Lower lobe of right lung (tissue), 2 donors: ENCODE results near the gene FAM136A. TPM values are rescaled to one million over a fixed set of nuclear protein-coding genes. Genes with fewer than 3 reads are reported as not detected.

Experiments
- ATAC-seq, 2 donors: fragments of 200-7000 bp; cut with Tn5 transposase; one replicate each; pipeline ENCODE4 v1.9.1; 2020 to 2022; ENCODE audit warnings: mild to moderate bottlenecking in 2 of 2, moderate library complexity in 2 of 2
- DNase-seq: peaks from one replicate; pipeline ENCODE4 v3.0.0-alpha.2; 2020
- H3K27ac ChIP-seq: fragments of 200-600 bp; one replicate; pipeline ENCODE4 v1.8.0; 2022
- H3K27me3 ChIP-seq: fragments of 200-600 bp; one replicate; pipeline ENCODE4 v1.8.0; 2022; ENCODE audit warnings: low read depth
- H3K36me3 ChIP-seq: fragments of 200-600 bp; one replicate; pipeline ENCODE4 v1.8.0; 2022; ENCODE audit warnings: mild to moderate bottlenecking
- H3K4me1 ChIP-seq: fragments of 200-600 bp; one replicate; pipeline ENCODE4 v1.8.0; 2022
- H3K4me3 ChIP-seq: fragments of 200-600 bp; one replicate; pipeline ENCODE4 v1.8.0; 2022; ENCODE audit warnings: mild to moderate bottlenecking
- H3K9me3 ChIP-seq: fragments of 200-600 bp; one replicate; pipeline ENCODE4 v1.8.0; 2022
- CTCF ChIP-seq: fragments of 200-600 bp; IDR thresholded peaks from one replicate; pipeline ENCODE4 v1.8.0; 2022; ENCODE audit warnings: antibody characterized with exemption, mild to moderate bottlenecking
- intact Hi-C: fragments of 100-400 bp; cut with DNase I; formaldehyde crosslinking; loops from one replicate; pipeline ENCODE4 v1.11.0; 2022
- long read RNA-seq: library from polyadenylated mRNA; unstranded; transcript quantifications from one replicate; pipeline ENCODE4 v2.0.0, GENCODE V29; 2021
- total RNA-seq: library from RNA; stranded (reverse); fragmentation: NEBNext Ultra II Directional; extraction: Animal tissue kit (Norgen Biotek cat#: 25700); gene quantifications from one replicate; pipeline ENCODE4 v1.2.1, GENCODE V29; 2021
- donor health status: DM: no; HTN: yes; CAD: no; lungs with severe emphysema.

The FAM136A gene
- 19.5 TPM for total RNA-seq
- long read RNA-seq, transcript FAM136A-205 (3 exons, 2,398 nt), result minor isoform, 8 of 59 reads
- long read RNA-seq, transcript FAM136A-201 (3 exons, 1,810 nt), result major isoform, 46 of 59 reads
- long read RNA-seq, partial matches to known transcripts, result 2 of 59 reads
- long read RNA-seq, other reads (novel, unspliced or antisense), result 3 of 59 reads

GRCh38 chr2:70301344-70302194 lies at the start of gene FAM136A:
Gene FAM136A (minus strand): TSS chr2:70302067. CDS start chr2:70302011, 56 bp downstream.
- intact Hi-C loops, result loop anchor here (10.0 kb wide), 1 partner anchor 313 kb away; no protein-coding TSS in a partner anchor
- peak; percentile 94 for TF ChIP-seq CTCF
- Histone ChIP-seq H3K9me3 (no peaks in the 10 kb centered on the region), H3K27ac (peak within 1 kb of the TSS; percentile 91), H3K4me1 (peaks cover 18% of the 10 kb centered on the region), H3K27me3 (no peaks in the 10 kb centered on the region), H3K4me3 (peak within 1 kb of the TSS; percentile 100), H3K36me3 (peaks cover 36% of the 10 kb centered on the region)
- ATAC-seq (peak; percentile 96 to 98), DNase-seq (peak; percentile 93)

- TF ChIP-seq CTCF, result no peak
- Histone ChIP-seq H3K36me3 (no peaks in the 10 kb centered on the region), H3K4me3 (no peak overlapping the region), H3K9me3 (no peaks in the 10 kb centered on the region), H3K27me3 (peaks cover 5% of the 10 kb centered on the region), H3K4me1 (no peaks in the 10 kb centered on the region), H3K27ac (no peak overlapping the region)
- ATAC-seq (no peak), DNase-seq (no peak)
- intact Hi-C loops, result no loop called here
Observed at GRCh38 chr2:70349921-70350685, 48.2 kb upstream of the FAM136A start.

DNA sequence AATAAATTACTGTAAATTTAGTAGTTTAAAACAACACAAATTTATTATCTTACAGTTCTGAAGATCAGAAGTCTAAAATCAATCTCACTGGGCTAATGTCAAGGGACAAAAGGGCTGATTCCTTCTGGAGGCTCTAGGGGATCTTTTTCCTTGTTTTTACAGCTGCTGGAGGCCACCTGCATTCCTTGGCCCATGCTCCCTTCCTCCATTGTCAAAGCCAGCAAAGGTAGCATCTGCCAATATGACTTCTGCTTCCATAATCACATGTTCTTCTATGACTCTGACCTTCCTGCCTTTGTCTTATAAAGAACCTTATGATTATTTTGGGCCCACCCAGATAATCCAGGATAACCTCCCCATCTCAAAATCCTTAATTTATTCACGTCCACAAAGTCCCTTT lies 46.0 kb upstream of the FAM136A start:
- no peak for DNase-seq
- no peak for TF ChIP-seq CTCF
- intact Hi-C loops, result no loop called here

GRCh38 chr2:70344195-70344594 lies 42.3 kb upstream of the FAM136A start:
- no peak for TF ChIP-seq CTCF
- H3K36me3 ChIP-seq, result no peaks in the 10 kb centered on the region
- intact Hi-C loops, result no loop called here
- H3K27ac ChIP-seq, result no peak overlapping the region
- H3K27me3 ChIP-seq, result peaks cover 5% of the 10 kb centered on the region
- H3K4me1 ChIP-seq, result no peaks in the 10 kb centered on the region
- no peak for DNase-seq
- no peaks in the 10 kb centered on the region for H3K9me3 ChIP-seq
- ATAC-seq, result no peak
- H3K4me3 ChIP-seq, result no peak overlapping the region

More for the DNA sequence above, 46.0 kb upstream of the FAM136A start:
- Histone ChIP-seq H3K9me3 (no peaks in the 10 kb centered on the region), H3K36me3 (no peaks in the 10 kb centered on the region), H3K4me1 (no peaks in the 10 kb centered on the region), H3K27me3 (peaks cover 5% of the 10 kb centered on the region), H3K4me3 (no peak overlapping the region), H3K27ac (no peak overlapping the region)
- ATAC-seq, result no peak

DNA sequence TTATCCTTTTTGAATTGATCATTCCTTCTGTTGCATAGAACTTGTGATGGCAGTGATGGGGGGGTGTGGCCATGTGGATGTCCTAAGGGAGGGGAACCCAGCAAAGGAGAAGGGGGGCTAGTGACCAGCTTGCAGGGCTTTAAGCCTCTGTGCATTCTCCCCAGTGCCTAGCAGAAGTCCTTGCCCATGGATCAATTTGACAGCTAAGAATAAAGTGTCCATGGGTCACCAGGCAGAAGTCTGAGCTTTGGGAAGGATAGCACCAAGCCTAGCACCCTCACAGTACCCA lies 39.6 kb upstream of the FAM136A start:
- Histone ChIP-seq H3K9me3 (no peaks in the 10 kb centered on the region), H3K4me3 (no peak overlapping the region), H3K4me1 (no peaks in the 10 kb centered on the region), H3K27me3 (no peaks in the 10 kb centered on the region), H3K36me3 (no peaks in the 10 kb centered on the region), H3K27ac (no peak overlapping the region)
- ATAC-seq (peak; percentile 18 to 21), DNase-seq (no peak)
- intact Hi-C loops, result no loop called here
- TF ChIP-seq CTCF, result no peak
